HL-60/S4 treated with phorbol 12-myristate 13-acetate at 8.2 ng/mL for 4 days and 3 days (cell line): ENCODE results near the gene PXMP2.
"Not testable (repeated sequence)": the region's sequence is repeated elsewhere in the genome, so short reads cannot be mapped to it uniquely, and the experiment has no call there.

Experiments
- in situ Hi-C: fragments of 300-500 bp; cut with MboI; formaldehyde crosslinking; loops from 2 replicates; pipeline ENCODE4 v1.15.0; 2022; ENCODE audit warnings: low sequenced_read_pairs

PXMP2 gene

DNA sequence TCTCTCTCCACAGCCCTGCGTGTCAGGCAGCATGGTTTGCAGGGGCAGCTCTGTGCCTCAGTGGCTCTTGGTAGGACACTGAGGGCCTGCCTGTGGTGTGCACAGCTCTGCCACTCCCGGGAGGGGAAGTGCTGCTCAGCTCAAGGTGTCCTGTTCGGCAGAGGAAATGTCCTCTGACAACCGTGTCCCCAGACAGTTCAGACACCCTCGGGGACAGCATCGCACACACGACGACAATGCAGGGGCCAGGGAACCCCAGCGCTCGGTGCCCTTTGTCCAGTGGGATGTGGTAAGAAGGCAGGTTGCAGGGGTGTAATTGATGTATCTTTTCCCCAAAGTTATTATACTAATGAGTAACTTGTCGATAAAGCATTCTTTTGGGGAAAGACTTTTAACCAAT is 60.0 kb downstream of the PXMP2 start:
- in situ Hi-C loops: no loop called here

DNA sequence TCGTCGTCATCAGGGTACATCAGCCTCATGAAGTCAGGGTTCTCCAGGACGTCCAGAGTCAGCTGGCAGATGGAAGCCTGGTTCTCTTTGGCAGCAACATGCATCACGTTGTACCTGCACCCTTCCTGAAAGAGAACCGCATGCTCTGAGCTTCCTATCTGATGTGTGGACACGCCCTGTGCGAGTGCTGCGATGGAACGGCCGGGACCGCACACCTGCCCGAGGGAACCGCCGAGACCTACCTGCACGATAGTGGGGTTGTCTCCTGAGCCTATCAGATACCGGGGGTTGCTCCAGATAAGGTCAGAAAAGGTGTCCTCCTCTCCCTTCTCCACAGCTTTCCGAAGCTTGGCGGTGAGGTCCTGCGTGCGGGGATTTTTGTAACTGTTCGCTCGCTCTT is 60.5 kb downstream of the PXMP2 start:
- in situ Hi-C loops: no loop called here

DNA sequence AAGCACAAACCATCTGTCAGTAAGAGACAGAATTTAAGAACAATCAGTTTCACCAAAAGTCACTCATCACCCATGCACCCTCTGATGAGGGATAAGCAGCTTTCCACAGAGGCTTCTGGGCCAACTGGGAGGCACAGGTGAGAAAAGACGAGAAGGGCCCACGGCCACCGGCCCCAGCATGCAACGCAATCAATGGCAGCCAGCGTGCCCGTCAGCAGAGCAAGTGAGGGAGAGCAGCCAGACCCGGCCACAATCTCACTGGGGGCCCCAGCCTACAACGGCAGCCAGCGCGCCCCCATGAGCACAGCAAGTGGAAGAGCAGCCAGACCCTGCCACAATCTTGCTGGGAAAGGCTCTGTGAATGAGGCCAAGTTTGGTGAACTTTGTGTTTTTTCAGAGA is 60.9 kb downstream of the PXMP2 start:
- in situ Hi-C loops: no loop called here

- in situ Hi-C loops: not testable (repeated sequence)
These were observed 66.3 kb downstream of the PXMP2 start for GRCh38 chr12:132753670-132754069.

DNA sequence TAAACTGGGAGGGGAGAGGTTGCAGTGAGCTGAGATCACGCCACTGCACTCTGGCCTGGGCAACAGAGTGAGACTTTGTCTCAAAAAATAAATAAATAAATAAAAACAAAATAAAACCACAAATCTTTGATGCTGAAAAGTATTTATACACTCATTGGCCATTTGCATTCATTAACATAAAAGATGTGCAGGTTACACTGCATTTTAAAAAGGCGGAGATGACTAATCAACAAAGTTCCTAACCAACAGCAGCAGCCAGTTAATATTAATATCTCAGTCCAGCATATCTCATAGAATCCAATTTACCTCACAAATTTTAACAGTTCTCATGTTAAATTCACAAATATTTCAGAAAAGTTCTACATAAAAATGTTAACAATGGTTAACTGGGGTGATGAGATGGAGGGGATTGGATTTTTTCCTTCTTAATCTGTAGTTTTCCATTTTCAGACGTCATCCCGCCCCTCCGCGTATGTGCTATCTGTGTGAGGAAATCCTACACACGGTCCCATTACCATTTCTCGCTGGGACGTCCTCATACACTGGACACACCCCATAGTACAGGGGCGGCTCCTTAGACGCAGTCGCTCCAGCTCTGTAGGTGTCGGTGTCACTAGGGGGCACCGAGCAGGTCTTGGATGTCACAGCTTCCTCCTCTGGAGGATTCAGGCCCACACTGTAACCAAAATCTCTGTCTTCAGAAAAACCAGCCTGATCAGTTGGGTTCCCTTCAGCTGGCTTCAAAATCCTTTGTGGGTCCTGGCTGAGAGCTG is 67.0 kb downstream of the PXMP2 start:
- in situ Hi-C loops: no loop called here
